ENCODE results near the gene DUSP2.
A peak's percentile ranks its signal among the peaks of the same experiment; 100 is the strongest.

The DUSP2 gene, protein sequence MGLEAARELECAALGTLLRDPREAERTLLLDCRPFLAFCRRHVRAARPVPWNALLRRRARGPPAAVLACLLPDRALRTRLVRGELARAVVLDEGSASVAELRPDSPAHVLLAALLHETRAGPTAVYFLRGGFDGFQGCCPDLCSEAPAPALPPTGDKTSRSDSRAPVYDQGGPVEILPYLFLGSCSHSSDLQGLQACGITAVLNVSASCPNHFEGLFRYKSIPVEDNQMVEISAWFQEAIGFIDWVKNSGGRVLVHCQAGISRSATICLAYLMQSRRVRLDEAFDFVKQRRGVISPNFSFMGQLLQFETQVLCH

DNA sequence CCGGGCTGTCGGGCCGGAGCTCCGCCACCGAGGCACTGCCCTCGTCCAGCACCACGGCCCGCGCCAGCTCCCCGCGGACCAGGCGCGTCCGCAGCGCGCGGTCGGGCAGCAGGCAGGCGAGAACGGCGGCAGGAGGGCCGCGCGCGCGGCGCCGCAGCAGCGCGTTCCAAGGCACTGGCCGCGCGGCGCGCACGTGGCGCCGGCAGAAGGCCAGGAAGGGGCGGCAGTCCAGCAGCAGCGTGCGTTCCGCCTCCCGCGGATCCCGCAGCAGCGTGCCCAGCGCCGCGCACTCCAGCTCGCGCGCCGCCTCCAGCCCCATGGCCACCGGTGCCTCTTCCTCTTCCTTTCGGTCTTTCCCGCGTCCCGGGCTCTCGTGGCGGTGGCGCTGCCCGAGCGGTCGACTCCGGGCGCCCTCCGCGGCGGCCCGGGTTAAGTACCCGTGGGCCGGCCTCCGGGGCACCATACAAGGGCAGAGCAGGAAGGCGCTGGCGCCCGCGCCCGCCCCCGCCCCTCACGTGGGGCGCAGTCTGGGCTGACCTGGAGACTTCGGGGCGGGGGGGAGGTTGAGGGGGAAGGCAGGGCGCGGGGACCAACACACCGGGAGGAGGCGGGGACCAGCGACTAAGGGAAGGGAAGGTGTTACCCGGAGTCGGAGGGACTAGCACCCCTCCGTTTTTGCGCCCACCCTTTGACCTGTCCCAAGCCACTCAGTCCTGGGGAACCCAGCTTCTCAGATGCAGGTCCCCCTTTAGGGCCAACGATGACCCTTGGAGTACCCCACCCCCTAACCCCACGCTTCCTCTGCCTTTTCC, at the start of gene DUSP2:
Gene DUSP2, minus strand, starts transcription at position 405 of the 812 bp plus-strand sequence. Its CDS starts 86 bp downstream, at position 319.
- no peak for DNase-seq

GRCh38 chr2:96191937-96192670, 46.9 kb upstream of the DUSP2 start:
- no peak for DNase-seq

DNA sequence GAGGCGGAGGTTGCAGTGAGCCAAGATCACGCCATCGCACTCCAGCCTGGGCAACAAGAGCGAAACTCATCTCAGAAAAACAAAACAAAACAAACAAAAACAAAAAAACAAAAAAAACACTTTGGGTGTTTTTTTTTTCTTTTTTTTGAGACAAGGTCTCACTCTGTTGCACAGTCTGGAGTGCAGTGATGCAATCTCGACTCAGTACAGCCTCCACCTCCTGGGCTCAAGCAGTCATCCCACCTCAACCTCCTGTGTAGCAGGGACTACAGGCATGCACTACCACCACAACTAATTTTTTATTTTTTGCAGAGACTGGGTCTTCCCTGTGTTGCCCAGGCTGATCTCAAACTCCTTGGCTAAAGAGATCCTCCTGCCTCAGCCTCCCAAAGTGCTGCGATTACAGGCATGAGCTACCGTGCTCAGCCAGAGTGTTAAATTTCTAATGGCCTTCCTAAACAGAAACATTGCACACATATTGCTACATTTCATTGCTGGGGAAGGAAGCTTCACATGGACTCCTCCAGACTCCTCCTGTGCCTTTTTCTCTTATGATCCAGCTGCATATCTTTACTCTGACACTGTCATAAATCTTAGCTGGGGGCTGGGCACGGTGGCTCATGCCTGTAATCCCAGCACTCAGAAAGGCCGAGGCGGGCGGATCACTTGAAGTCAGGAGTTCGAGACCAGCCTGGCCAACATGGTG, 43.7 kb upstream of the DUSP2 start:
- no peak for DNase-seq

GRCh38 chr2:96186562-96186961, 41.3 kb upstream of the DUSP2 start:
- no peak for DNase-seq

GRCh38 chr2:96185516-96185915, 40.3 kb upstream of the DUSP2 start:
- DNase-seq = no peak

GRCh38 chr2:96184989-96185388, 39.7 kb upstream of the DUSP2 start:
- DNase-seq = no peak

DNA sequence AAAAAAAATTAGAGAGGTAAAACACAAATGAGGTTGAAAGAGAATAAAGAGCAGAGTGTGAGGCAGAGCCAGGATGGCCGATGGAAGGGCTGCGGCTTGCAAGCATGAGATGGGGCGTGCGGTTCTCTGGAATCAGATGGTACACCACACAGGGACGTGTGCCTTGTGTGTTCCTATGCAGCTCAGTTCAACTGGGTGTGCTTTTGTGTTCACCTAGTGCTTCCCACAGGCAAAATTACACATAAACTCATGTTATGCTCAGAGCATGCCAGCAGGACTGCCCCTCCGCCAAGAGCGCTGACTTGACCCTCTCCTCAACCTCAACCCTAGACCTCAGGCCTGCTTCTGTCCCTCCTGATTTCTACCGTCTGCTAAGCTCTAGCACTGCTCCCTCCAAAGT, 38.9 kb upstream of the DUSP2 start:
- DNase-seq = no peak

- no peak for DNase-seq
These were observed 36.3 kb upstream of the DUSP2 start for GRCh38 chr2:96181529-96181928.

DNA sequence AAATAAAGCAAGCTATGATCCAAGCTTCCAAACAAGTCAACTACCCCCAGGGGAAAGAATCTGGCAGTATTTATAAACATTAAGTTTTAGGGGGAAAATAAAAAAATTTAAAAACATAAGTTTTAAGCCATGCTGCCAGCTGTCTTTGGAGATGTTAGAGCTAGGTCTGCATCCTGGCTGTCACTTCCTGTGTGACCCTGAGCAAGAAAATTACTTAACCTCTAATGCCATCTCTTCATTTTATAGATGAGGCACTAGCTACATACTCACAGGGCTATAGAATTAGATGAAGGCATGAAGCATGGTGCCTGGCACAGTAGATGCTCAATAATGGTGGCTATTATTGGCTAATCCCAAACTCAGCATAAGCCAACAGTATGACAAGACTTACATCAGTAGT, 35.3 kb upstream of the DUSP2 start:
- no peak for DNase-seq

DNA sequence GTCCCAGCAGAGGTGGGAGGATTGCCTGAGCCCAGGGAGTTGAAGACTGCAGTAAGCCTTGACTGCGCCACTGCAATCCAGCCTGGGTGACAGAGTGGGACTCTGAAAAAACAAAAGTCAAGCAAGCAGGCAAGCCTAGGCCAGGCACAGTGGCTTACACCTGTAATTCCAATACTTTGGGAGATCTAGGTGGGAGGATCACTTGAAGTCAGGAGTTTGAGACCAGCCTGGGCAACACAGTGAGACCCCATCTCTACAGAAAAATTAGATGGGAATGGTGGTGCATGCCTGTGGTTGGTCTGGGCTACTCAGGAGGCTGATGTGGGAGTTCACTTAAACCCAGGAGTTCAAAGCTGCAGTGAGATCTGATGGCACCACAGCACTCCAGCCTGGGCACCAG, 34.8 kb upstream of the DUSP2 start:
- no peak for DNase-seq

DNA sequence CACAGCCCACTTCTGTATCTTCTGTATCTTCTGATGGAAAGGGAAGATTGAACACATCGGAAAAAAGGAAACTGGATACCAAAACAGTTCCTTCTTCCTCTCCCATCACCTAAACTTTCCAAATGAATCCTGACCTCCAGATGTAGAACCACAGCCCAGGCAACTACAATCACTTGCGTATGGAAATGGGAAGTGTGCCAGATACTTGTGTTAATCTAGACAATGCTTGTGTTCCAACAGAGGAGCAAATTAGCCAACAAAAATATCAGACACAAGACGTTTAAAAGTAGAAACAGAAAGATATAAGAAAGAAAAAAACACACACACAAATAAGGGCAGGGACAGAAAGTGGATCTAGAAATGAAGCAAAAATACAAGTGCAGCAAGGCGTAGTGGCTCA, 31.4 kb upstream of the DUSP2 start:
- DNase-seq = no peak

DNA sequence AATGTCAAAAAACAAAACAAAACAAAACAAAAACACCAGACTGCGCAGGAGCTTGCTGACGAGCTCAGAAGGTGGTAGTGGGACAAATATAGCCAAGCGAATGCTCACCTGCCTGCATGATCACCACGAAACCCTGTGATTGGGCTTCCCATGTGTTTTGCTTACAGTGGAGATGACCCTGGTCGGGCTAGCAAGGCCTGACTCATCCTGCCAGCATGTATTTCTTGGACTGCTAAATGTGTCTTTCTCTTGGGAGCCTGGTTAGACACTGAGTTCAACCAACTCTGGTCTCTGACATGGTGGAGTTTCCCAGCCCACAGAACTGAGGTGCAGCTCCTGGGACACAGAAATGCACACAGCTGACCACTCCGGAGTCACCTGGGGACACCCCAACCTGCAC, 30.7 kb upstream of the DUSP2 start:
- no peak for DNase-seq

- DNase-seq = peak; percentile 94
These were observed 29.3 kb upstream of the DUSP2 start for GRCh38 chr2:96174251-96175144.

- DNase-seq = no peak
These were observed 26.6 kb upstream of the DUSP2 start for GRCh38 chr2:96171831-96172230.

DNA sequence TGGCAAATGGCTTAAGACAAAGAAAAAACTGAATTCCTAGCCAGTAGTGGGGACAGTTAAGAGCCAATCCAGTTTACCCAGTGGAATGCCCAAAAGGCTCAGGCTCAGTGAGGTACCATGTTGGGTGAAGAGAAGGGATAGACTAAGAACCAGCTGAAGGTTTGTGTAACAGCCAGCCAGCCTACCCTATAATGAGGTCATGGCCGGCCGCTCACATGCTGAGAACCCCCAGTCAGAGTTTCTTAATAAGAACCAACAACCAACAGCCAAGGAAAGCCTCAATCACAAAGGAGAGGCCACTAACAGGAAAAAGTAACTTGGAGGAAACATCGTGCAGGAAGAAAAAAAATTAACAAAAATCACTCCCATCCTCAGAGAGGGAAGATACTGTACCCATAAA, 25.4 kb upstream of the DUSP2 start:
- no peak for DNase-seq

GRCh38 chr2:96169868-96170507, 24.7 kb upstream of the DUSP2 start:
- DNase-seq = no peak

GRCh38 chr2:96167407-96168013, 22.3 kb upstream of the DUSP2 start:
- DNase-seq = no peak

- peak; percentile 51 for DNase-seq
These were observed 19.4 kb upstream of the DUSP2 start for GRCh38 chr2:96164459-96165184.

GRCh38 chr2:96163768-96164429, 18.7 kb upstream of the DUSP2 start:
- DNase-seq = no peak

- no peak for DNase-seq
These were observed 18.2 kb upstream of the DUSP2 start for GRCh38 chr2:96163415-96163767.
